Activated naive CD8-positive, alpha-beta T cell (primary cell): Measurements from ENCODE around the gene KAZALD1.
A peak's percentile ranks its signal among the peaks of the same experiment; 100 is the strongest.

Source experiments
- H3K27ac Mint-ChIP-seq: one replicate; pipeline ENCODE4 v1.8.0; 2021; ENCODE audit warnings: mixed read lengths
- H3K27me3 Mint-ChIP-seq: one replicate; pipeline ENCODE4 v1.8.0; 2021; ENCODE audit warnings: mixed read lengths
- H3K36me3 Mint-ChIP-seq: one replicate; pipeline ENCODE4 v1.8.0; 2021; ENCODE audit warnings: mixed read lengths
- H3K4me1 Mint-ChIP-seq: one replicate; pipeline ENCODE4 v1.8.0; 2021; ENCODE audit warnings: low read depth, mixed read lengths
- H3K4me3 Mint-ChIP-seq: one replicate; pipeline ENCODE4 v1.8.0; 2021; ENCODE audit warnings: mild to moderate bottlenecking, mixed read lengths
- H3K9me3 Mint-ChIP-seq: one replicate; pipeline ENCODE4 v1.8.0; 2021; ENCODE audit warnings: low read depth, mixed read lengths

The KAZALD1 gene

GRCh38 chr10:101066146-101066895 is 4.5 kb downstream of the KAZALD1 start:
- peak overlapping the region; percentile 47 for H3K4me3 Mint-ChIP-seq
- H3K27ac Mint-ChIP-seq, result no peak overlapping the region
- H3K27me3 Mint-ChIP-seq, result peaks cover 19% of the 10 kb centered on the region
- peaks cover 25% of the 10 kb centered on the region for H3K4me1 Mint-ChIP-seq
- H3K9me3 Mint-ChIP-seq, result no peaks in the 10 kb centered on the region
- H3K36me3 Mint-ChIP-seq, result no peaks in the 10 kb centered on the region

- Mint-ChIP-seq H3K4me1 (peaks cover 24% of the 10 kb centered on the region), H3K4me3 (peak overlapping the region; percentile 87), H3K36me3 (no peaks in the 10 kb centered on the region), H3K27me3 (peaks cover 22% of the 10 kb centered on the region), H3K27ac (no peak overlapping the region), H3K9me3 (no peaks in the 10 kb centered on the region)
These were observed 5.1 kb downstream of the KAZALD1 start for GRCh38 chr10:101066896-101067355.

GRCh38 chr10:101067356-101068083 is 5.7 kb downstream of the KAZALD1 start:
- H3K27me3 Mint-ChIP-seq, result peaks cover 24% of the 10 kb centered on the region
- peaks cover 22% of the 10 kb centered on the region for H3K4me1 Mint-ChIP-seq
- H3K27ac Mint-ChIP-seq, result no peak overlapping the region

GRCh38 chr10:101069441-101069840 is 7.7 kb downstream of the KAZALD1 start:
- no peak overlapping the region for H3K27ac Mint-ChIP-seq
- H3K36me3 Mint-ChIP-seq, result no peaks in the 10 kb centered on the region
- H3K4me3 Mint-ChIP-seq, result no peak overlapping the region
- H3K4me1 Mint-ChIP-seq, result peaks cover 15% of the 10 kb centered on the region
- H3K9me3 Mint-ChIP-seq, result no peaks in the 10 kb centered on the region
- peaks cover 31% of the 10 kb centered on the region for H3K27me3 Mint-ChIP-seq

More at GRCh38 chr10:101067356-101068083, 5.7 kb downstream of the KAZALD1 start:
- H3K4me3 Mint-ChIP-seq, result peak overlapping the region; percentile 87
- no peaks in the 10 kb centered on the region for H3K9me3 Mint-ChIP-seq
- H3K36me3 Mint-ChIP-seq, result no peaks in the 10 kb centered on the region

GRCh38 chr10:101070098-101070497 is 8.3 kb downstream of the KAZALD1 start:
- Mint-ChIP-seq H3K27ac (no peak overlapping the region), H3K9me3 (no peaks in the 10 kb centered on the region), H3K4me1 (peaks cover 15% of the 10 kb centered on the region), H3K4me3 (no peak overlapping the region), H3K36me3 (no peaks in the 10 kb centered on the region), H3K27me3 (peaks cover 28% of the 10 kb centered on the region)

GRCh38 chr10:101071267-101071884 is 9.6 kb downstream of the KAZALD1 start:
- Mint-ChIP-seq H3K4me1 (peaks cover 8% of the 10 kb centered on the region), H3K9me3 (no peaks in the 10 kb centered on the region), H3K36me3 (no peaks in the 10 kb centered on the region), H3K4me3 (no peak overlapping the region), H3K27ac (no peak overlapping the region), H3K27me3 (peaks cover 26% of the 10 kb centered on the region)

- H3K4me3 Mint-ChIP-seq, result no peak overlapping the region
- no peak overlapping the region for H3K27ac Mint-ChIP-seq
- H3K27me3 Mint-ChIP-seq, result peaks cover 27% of the 10 kb centered on the region
- H3K36me3 Mint-ChIP-seq, result no peaks in the 10 kb centered on the region
- no peaks in the 10 kb centered on the region for H3K9me3 Mint-ChIP-seq
- H3K4me1 Mint-ChIP-seq, result peaks cover 8% of the 10 kb centered on the region
These were observed 10.2 kb downstream of the KAZALD1 start for GRCh38 chr10:101071885-101072433.

GRCh38 chr10:101072923-101073322 is 11.1 kb downstream of the KAZALD1 start:
- no peak overlapping the region for H3K27ac Mint-ChIP-seq
- peaks cover 3% of the 10 kb centered on the region for H3K4me1 Mint-ChIP-seq
- H3K36me3 Mint-ChIP-seq, result no peaks in the 10 kb centered on the region
- no peak overlapping the region for H3K4me3 Mint-ChIP-seq
- peaks cover 29% of the 10 kb centered on the region for H3K27me3 Mint-ChIP-seq
- no peaks in the 10 kb centered on the region for H3K9me3 Mint-ChIP-seq

GRCh38 chr10:101073631-101074030 is 11.8 kb downstream of the KAZALD1 start:
- Mint-ChIP-seq H3K9me3 (no peaks in the 10 kb centered on the region), H3K4me3 (no peak overlapping the region), H3K36me3 (no peaks in the 10 kb centered on the region), H3K4me1 (peaks cover 3% of the 10 kb centered on the region), H3K27ac (no peak overlapping the region), H3K27me3 (peaks cover 34% of the 10 kb centered on the region)

- Mint-ChIP-seq H3K4me1 (peaks cover 3% of the 10 kb centered on the region), H3K27me3 (peaks cover 40% of the 10 kb centered on the region), H3K9me3 (no peaks in the 10 kb centered on the region), H3K27ac (no peak overlapping the region), H3K4me3 (no peak overlapping the region), H3K36me3 (no peaks in the 10 kb centered on the region)
These were observed 14.0 kb downstream of the KAZALD1 start for GRCh38 chr10:101075775-101076174.

GRCh38 chr10:101076630-101077029 is 14.8 kb downstream of the KAZALD1 start:
- Mint-ChIP-seq H3K4me3 (no peak overlapping the region), H3K4me1 (no peaks in the 10 kb centered on the region), H3K27ac (no peak overlapping the region), H3K9me3 (no peaks in the 10 kb centered on the region), H3K36me3 (no peaks in the 10 kb centered on the region), H3K27me3 (peaks cover 40% of the 10 kb centered on the region)

- H3K9me3 Mint-ChIP-seq, result no peaks in the 10 kb centered on the region
- H3K27me3 Mint-ChIP-seq, result peaks cover 34% of the 10 kb centered on the region
- no peaks in the 10 kb centered on the region for H3K36me3 Mint-ChIP-seq
- H3K27ac Mint-ChIP-seq, result no peak overlapping the region
- no peaks in the 10 kb centered on the region for H3K4me1 Mint-ChIP-seq
- no peak overlapping the region for H3K4me3 Mint-ChIP-seq
These were observed 18.1 kb downstream of the KAZALD1 start for GRCh38 chr10:101079874-101080273.

GRCh38 chr10:101080933-101081931 is 19.4 kb downstream of the KAZALD1 start:
- Mint-ChIP-seq H3K27me3 (peaks cover 29% of the 10 kb centered on the region), H3K9me3 (no peaks in the 10 kb centered on the region), H3K27ac (no peak overlapping the region), H3K36me3 (no peaks in the 10 kb centered on the region), H3K4me3 (no peak overlapping the region), H3K4me1 (no peaks in the 10 kb centered on the region)

- H3K9me3 Mint-ChIP-seq, result no peaks in the 10 kb centered on the region
- no peaks in the 10 kb centered on the region for H3K4me1 Mint-ChIP-seq
- H3K36me3 Mint-ChIP-seq, result no peaks in the 10 kb centered on the region
- H3K27me3 Mint-ChIP-seq, result peaks cover 29% of the 10 kb centered on the region
- H3K27ac Mint-ChIP-seq, result no peak overlapping the region
- no peak overlapping the region for H3K4me3 Mint-ChIP-seq
These were observed 24.1 kb downstream of the KAZALD1 start for GRCh38 chr10:101085846-101086245.
